ENCODE results near the gene PSMB5. TPM values are rescaled to one million over a fixed set of nuclear protein-coding genes. Genes with fewer than 3 reads are reported as not detected.
A peak's percentile ranks its signal among the peaks of the same experiment; 100 is the strongest.

PSMB5 gene
- total RNA-seq, 1 donor from 2014 or later, result 289 TPM

DNA sequence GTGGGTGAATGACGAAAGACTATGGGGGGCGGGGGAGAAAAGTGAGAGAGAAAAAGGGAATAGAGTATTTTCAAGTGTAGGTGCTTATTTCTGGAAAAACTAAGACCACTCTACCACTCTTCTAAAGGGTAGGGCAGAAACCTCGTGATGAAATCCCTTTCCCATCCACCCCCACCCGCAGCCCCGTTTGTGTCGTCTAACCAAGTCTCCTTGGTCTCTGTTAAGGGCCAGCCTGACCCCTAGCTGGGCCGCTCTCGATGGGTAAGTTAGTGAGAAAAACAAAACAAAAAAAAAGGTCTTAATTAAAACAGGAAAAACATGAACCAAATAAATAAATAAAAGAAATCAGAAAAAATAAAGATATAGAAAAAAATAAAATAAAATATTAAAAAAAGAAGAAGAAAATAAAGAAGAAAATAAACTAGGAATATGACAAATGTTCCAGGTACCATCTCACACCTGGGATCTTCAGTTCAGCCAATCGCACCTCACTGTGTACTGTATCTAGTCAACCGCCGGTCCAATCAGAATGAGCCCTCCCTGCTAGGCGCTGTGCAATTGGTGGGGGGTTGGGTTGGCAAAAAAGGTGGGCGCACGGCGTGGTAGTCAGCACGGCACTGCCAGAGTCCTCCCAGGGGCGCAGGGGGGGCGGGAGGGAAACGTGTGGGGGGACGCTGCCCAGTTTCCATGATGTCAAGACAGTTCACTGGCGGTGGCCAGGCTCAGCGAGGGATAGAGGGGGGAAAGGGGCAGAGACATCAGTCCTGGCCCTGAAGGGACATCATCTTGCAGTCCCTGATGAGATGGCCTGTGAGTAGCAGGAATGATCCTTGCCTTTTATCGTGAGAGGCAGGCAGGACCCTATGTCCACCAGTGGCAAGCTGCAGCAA, 32.4 kb upstream of the PSMB5 start:
- TF ChIP-seq, protein P1, sequence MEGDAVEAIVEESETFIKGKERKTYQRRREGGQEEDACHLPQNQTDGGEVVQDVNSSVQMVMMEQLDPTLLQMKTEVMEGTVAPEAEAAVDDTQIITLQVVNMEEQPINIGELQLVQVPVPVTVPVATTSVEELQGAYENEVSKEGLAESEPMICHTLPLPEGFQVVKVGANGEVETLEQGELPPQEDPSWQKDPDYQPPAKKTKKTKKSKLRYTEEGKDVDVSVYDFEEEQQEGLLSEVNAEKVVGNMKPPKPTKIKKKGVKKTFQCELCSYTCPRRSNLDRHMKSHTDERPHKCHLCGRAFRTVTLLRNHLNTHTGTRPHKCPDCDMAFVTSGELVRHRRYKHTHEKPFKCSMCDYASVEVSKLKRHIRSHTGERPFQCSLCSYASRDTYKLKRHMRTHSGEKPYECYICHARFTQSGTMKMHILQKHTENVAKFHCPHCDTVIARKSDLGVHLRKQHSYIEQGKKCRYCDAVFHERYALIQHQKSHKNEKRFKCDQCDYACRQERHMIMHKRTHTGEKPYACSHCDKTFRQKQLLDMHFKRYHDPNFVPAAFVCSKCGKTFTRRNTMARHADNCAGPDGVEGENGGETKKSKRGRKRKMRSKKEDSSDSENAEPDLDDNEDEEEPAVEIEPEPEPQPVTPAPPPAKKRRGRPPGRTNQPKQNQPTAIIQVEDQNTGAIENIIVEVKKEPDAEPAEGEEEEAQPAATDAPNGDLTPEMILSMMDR (IDR thresholded peaks at IDR 0.05; ENCODE audit: partially characterized antibody, unreplicated experiment), result no peak
- Mint-ChIP-seq H3K9me3 (ENCODE audit: unreplicated experiment) (peaks cover 9% of the 10 kb centered on the region), H3K36me3 (ENCODE audit: unreplicated experiment) (peaks cover 5% of the 10 kb centered on the region), H3K4me1 (ENCODE audit: low read depth, unreplicated experiment) (peaks cover 26% of the 10 kb centered on the region), H3K27ac (ENCODE audit: unreplicated experiment) (no peak overlapping the region), H3K4me3 (ENCODE audit: unreplicated experiment) (peak overlapping the region; percentile 50), H3K27me3 (ENCODE audit: unreplicated experiment) (peaks cover 10% of the 10 kb centered on the region)
- no peak for DNase-seq

DNA sequence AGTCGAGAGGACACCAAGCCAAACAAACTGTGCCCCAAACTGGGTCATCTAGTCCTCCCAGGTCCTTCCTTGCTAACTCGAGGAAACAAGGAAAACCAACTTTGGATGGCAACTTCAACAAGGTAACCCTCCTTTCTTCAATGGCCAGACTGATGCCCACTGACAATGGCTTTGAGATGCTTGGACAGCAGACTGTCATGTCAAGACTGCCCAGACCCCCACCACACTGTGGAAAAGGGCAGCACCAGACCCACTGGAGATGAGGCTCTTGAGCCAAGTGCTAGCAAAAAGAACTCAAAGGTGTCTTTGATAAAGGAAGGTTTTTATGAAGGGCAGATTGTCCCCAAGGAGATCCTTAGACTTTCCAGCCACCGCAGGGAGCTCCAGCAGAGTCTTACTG, 31.7 kb upstream of the PSMB5 start:
- Mint-ChIP-seq H3K27ac (ENCODE audit: unreplicated experiment) (no peak overlapping the region), H3K36me3 (ENCODE audit: unreplicated experiment) (peaks cover 5% of the 10 kb centered on the region), H3K4me3 (ENCODE audit: unreplicated experiment) (peak overlapping the region; percentile 65), H3K27me3 (ENCODE audit: unreplicated experiment) (peaks cover 10% of the 10 kb centered on the region), H3K4me1 (ENCODE audit: low read depth, unreplicated experiment) (peaks cover 19% of the 10 kb centered on the region), H3K9me3 (ENCODE audit: unreplicated experiment) (peaks cover 9% of the 10 kb centered on the region)
- TF ChIP-seq, protein P1 (IDR thresholded peaks at IDR 0.05; ENCODE audit: partially characterized antibody, unreplicated experiment), result no peak
- no peak for DNase-seq

DNA sequence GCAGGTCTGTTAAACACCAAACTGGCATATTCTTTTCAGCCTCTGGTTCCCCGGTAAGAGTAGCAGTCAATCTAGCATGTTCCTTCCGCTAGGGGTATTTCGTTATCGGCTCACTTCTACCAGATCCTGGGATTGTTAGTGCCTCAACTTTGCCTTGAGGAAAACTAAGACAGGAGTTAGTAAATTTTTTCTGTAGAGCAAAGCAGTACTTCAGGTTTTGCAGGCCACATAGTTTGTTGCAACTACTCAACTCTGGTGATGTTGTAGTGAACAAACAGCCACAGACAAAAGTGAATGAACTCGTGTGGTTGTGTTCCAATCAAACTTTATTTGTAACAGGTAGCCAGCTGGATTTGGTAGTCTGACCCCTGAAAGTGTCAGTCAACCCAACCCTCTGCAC, 28.9 kb upstream of the PSMB5 start:
- TF ChIP-seq, protein P1 (IDR thresholded peaks at IDR 0.05; ENCODE audit: partially characterized antibody, unreplicated experiment), result no peak
- H3K27me3 Mint-ChIP-seq (ENCODE audit: unreplicated experiment), result peaks cover 13% of the 10 kb centered on the region
- peaks cover 5% of the 10 kb centered on the region for H3K36me3 Mint-ChIP-seq (ENCODE audit: unreplicated experiment)
- H3K4me3 Mint-ChIP-seq (ENCODE audit: unreplicated experiment), result no peak overlapping the region
- H3K9me3 Mint-ChIP-seq (ENCODE audit: unreplicated experiment), result peaks cover 5% of the 10 kb centered on the region
- no peak for DNase-seq
- peaks cover 15% of the 10 kb centered on the region for H3K4me1 Mint-ChIP-seq (ENCODE audit: low read depth, unreplicated experiment)
- no peak overlapping the region for H3K27ac Mint-ChIP-seq (ENCODE audit: unreplicated experiment)

DNA sequence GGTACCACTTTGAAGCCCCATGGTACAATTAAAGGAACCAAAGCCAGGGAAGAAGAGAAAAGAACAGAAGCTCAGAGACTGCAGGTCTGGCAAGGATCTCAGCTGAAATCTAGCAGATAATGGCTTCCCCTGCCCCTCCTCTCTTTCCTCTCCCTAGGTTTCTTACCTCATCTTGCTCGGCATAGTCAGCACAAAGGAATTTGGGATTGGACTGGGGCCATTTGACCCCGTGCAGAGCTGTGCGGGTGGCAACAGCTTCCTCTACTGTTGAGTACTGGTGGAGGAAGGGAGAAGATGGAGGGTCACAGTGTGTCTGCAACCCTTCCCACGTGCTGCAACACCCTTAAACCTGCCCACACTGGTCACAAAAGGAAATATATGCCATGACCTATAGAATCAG, 27.3 kb upstream of the PSMB5 start:
- H3K27me3 Mint-ChIP-seq (ENCODE audit: unreplicated experiment), result peaks cover 15% of the 10 kb centered on the region
- no peak for DNase-seq
- H3K4me1 Mint-ChIP-seq (ENCODE audit: low read depth, unreplicated experiment), result peaks cover 10% of the 10 kb centered on the region
- H3K27ac Mint-ChIP-seq (ENCODE audit: unreplicated experiment), result no peak overlapping the region
- H3K4me3 Mint-ChIP-seq (ENCODE audit: unreplicated experiment), result no peak overlapping the region
- TF ChIP-seq, protein P1 (IDR thresholded peaks at IDR 0.05; ENCODE audit: partially characterized antibody, unreplicated experiment), result no peak
- peaks cover 3% of the 10 kb centered on the region for H3K36me3 Mint-ChIP-seq (ENCODE audit: unreplicated experiment)
- peaks cover 5% of the 10 kb centered on the region for H3K9me3 Mint-ChIP-seq (ENCODE audit: unreplicated experiment)
